ENCODE measurements around the gene G3BP1.
"Not testable (repeated sequence)": the region's sequence is repeated elsewhere in the genome, so short reads cannot be mapped to it uniquely, and the experiment has no call there.

Gene G3BP1

DNA sequence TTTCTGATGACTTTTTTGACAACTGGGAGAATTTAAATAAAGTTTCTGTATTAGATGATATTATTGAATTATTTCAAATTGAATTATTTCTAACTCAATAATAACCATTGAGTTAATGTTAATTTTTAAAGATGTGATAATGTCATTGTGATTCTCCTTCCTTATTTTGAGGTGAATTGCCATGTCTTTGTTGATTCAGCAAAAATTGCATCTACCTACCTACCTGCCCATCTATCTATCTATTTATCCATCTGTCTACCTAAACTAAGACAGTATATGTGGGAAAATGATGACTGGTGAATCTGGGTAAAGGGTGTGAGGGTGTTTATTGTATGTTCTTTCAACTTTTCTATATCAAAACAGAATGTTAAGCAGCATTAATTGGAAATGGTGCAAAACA lies 75.0 kb downstream of the G3BP1 start:
- DNase-seq, result no peak
- Histone ChIP-seq H3K27me3 (replicated peaks; ENCODE audit: control insufficient read depth, insufficient read depth, low read length, poor library complexity, severe bottlenecking) (no peaks in the 10 kb centered on the region), H3K27ac (ENCODE audit: insufficient read depth, low read length, poor library complexity, severe bottlenecking) (no peak overlapping the region), H3K4me3 (ENCODE audit: insufficient read depth, low read depth, low read length, poor library complexity, severe bottlenecking) (no peak overlapping the region), H3K9me3 (ENCODE audit: control insufficient read depth, low read length) (no peaks in the 10 kb centered on the region), H3K36me3 (ENCODE audit: control insufficient read depth, insufficient read depth, low read length) (no peaks in the 10 kb centered on the region), H3K4me1 (ENCODE audit: control insufficient read depth, insufficient read depth, low read length, poor library complexity, severe bottlenecking) (no peaks in the 10 kb centered on the region)

DNA sequence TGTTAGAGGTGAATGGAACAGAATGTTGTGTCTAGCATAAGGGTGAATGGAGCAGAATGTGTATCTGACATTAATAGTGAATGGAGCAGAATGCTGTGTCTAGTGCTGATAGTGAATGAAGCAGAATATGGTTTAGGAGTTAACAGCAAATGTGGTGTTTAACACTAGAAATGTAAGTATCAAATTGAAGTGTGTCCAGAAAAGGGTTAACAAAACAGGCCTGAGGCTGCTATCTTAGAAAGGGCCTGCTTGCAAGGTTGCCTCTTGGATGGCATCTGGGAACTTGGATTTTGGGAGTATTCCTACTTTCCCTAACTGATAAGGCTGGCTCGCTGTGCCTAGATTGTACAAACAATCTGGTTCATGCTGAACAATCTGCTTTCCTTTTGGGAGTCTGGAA lies 76.1 kb downstream of the G3BP1 start:
- H3K9me3 ChIP-seq (ENCODE audit: control insufficient read depth, low read length), result no peaks in the 10 kb centered on the region
- no peaks in the 10 kb centered on the region for H3K27me3 ChIP-seq (replicated peaks; ENCODE audit: control insufficient read depth, insufficient read depth, low read length, poor library complexity, severe bottlenecking)
- no peaks in the 10 kb centered on the region for H3K4me1 ChIP-seq (ENCODE audit: control insufficient read depth, insufficient read depth, low read length, poor library complexity, severe bottlenecking)
- H3K27ac ChIP-seq (ENCODE audit: insufficient read depth, low read length, poor library complexity, severe bottlenecking), result no peak overlapping the region
- no peak for DNase-seq
- no peaks in the 10 kb centered on the region for H3K36me3 ChIP-seq (ENCODE audit: control insufficient read depth, insufficient read depth, low read length)
- no peak overlapping the region for H3K4me3 ChIP-seq (ENCODE audit: insufficient read depth, low read depth, low read length, poor library complexity, severe bottlenecking)

DNA sequence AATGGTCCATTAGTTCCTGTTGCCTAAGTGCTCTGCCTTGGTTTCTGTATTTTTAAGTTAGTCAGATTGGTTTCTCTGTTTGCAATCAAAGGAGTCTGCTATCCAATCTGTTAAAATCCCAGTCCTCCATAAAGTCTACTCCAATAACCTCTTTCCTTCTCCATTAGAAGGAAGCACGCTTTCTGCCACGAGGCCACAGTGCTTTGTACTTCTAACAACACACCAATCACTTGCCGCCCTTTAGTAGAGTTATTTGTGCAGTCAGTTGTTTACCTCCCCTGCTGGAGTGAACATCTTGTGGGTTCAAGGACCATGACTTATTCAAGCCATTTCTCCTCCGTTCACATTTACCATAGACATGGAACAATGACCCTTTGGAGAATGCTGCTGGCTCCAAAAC lies 83.9 kb downstream of the G3BP1 start:
- DNase-seq, result no peak
- no peaks in the 10 kb centered on the region for H3K36me3 ChIP-seq (ENCODE audit: control insufficient read depth, insufficient read depth, low read length)
- no peaks in the 10 kb centered on the region for H3K9me3 ChIP-seq (ENCODE audit: control insufficient read depth, low read length)
- H3K4me1 ChIP-seq (ENCODE audit: control insufficient read depth, insufficient read depth, low read length, poor library complexity, severe bottlenecking), result no peaks in the 10 kb centered on the region
- no peak overlapping the region for H3K27ac ChIP-seq (ENCODE audit: insufficient read depth, low read length, poor library complexity, severe bottlenecking)
- H3K4me3 ChIP-seq (ENCODE audit: insufficient read depth, low read depth, low read length, poor library complexity, severe bottlenecking), result no peak overlapping the region
- no peaks in the 10 kb centered on the region for H3K27me3 ChIP-seq (replicated peaks; ENCODE audit: control insufficient read depth, insufficient read depth, low read length, poor library complexity, severe bottlenecking)

DNA sequence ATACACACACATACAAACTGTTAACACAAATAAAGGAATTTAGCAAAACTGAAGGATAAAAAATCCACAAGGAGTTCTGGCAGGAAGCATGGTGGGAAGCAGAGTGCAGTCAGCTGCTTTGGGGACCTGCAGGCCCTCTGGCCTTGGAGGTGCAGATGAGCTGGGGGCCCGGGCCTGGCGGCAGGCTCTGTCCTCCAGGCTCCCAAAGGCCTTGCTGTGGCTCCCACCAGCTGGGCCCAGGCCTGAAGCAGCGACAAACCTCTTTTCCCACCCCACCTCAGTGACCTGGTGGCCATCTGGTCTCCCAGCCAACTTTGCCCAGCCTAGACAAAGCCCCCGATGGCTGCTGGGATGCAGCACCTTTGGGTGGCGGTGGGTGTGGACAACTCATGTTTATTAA lies 85.1 kb downstream of the G3BP1 start:
- H3K4me1 ChIP-seq (ENCODE audit: control insufficient read depth, insufficient read depth, low read length, poor library complexity, severe bottlenecking), result no peaks in the 10 kb centered on the region
- no peak for DNase-seq
- no peaks in the 10 kb centered on the region for H3K36me3 ChIP-seq (ENCODE audit: control insufficient read depth, insufficient read depth, low read length)
- no peak overlapping the region for H3K27ac ChIP-seq (ENCODE audit: insufficient read depth, low read length, poor library complexity, severe bottlenecking)
- no peaks in the 10 kb centered on the region for H3K27me3 ChIP-seq (replicated peaks; ENCODE audit: control insufficient read depth, insufficient read depth, low read length, poor library complexity, severe bottlenecking)
- H3K4me3 ChIP-seq (ENCODE audit: insufficient read depth, low read depth, low read length, poor library complexity, severe bottlenecking), result no peak overlapping the region
- no peaks in the 10 kb centered on the region for H3K9me3 ChIP-seq (ENCODE audit: control insufficient read depth, low read length)

DNA sequence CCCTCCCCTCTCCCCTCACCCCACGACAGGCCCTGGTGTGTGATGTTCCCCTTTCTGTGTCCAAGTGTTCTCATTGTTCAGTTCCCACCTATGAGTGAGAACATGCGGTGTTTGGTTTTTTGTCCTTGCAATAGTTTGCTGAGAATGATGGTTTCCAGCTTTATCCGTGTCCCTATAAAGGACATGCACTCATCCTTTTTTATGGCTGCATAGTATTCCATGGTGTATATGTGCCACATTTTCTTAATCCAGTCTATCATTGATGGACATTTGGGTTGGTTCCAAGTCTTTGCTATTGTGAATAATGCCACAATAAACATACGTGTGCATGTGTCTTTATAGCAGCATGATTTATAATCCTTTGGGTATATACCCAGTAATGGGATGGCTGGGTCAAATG lies 89.1 kb downstream of the G3BP1 start:
- H3K27me3 ChIP-seq (replicated peaks; ENCODE audit: control insufficient read depth, insufficient read depth, low read length, poor library complexity, severe bottlenecking); H3K36me3 ChIP-seq (ENCODE audit: control insufficient read depth, insufficient read depth, low read length); H3K27ac ChIP-seq (ENCODE audit: insufficient read depth, low read length, poor library complexity, severe bottlenecking); H3K4me1 ChIP-seq (ENCODE audit: control insufficient read depth, insufficient read depth, low read length, poor library complexity, severe bottlenecking); H3K9me3 ChIP-seq (ENCODE audit: control insufficient read depth, low read length); DNase-seq; H3K4me3 ChIP-seq (ENCODE audit: insufficient read depth, low read depth, low read length, poor library complexity, severe bottlenecking): not testable (repeated sequence)
